Pancreas (tissue), 10 donors: ENCODE data around the gene LAMC3. TPM values are rescaled to one million over a fixed set of nuclear protein-coding genes. Genes with fewer than 3 reads are reported as not detected.

ENCODE experiments used
- ATAC-seq, 4 donors: fragments of 200-7000 bp; cut with Tn5 transposase; one replicate each; pipeline versions ENCODE4 v1.8.0 to v1.9.1; 2020; ENCODE audit warnings: mild to moderate bottlenecking in 4 of 4, moderate library complexity in 4 of 4
- DNase-seq, 6 donors: peaks; one replicate each; pipeline ENCODE4 v3.0.0-alpha.2; 2020
- FAIRE-seq: peaks from 2 replicates; lab custom pipeline; 2012; peaks lifted over from hg19 to GRCh38; lab: Jason Lieb, UNC
- H3K27ac ChIP-seq, 4 donors: fragments of 200-600 bp; sonication (generic); 1 replicate in 3 of 4; 2 replicates in 1 of 4; pipeline versions ENCODE4 v1.5.0 to v1.8.0; 2020
- H3K27me3 ChIP-seq, 4 donors: fragments of 200-600 bp; one replicate each; pipeline ENCODE4 v1.8.0; 2021
- H3K36me3 ChIP-seq, 3 donors: fragments of 200-600 bp; sonication (generic) in 1 of 3; one replicate each; pipeline versions ENCODE4 v1.5.0 to v1.8.0; 2020 to 2021
- H3K4me1 ChIP-seq, 3 donors: fragments of 200-600 bp; one replicate each; pipeline ENCODE4 v1.8.0; 2021
- H3K4me3 ChIP-seq, 4 donors: fragments of 200-600 bp; sonication (generic) in 2 of 4; one replicate each; pipeline versions ENCODE4 v1.5.0 to v1.8.0; 2020 to 2021
- H3K9me3 ChIP-seq, 4 donors: fragments of 200-600 bp; one replicate each; pipeline ENCODE4 v1.8.0; 2021
- CTCF ChIP-seq, 4 donors: fragments of 200-600 bp; sonication (generic) in 3 of 4; IDR thresholded peaks; one replicate each; pipeline versions ENCODE4 v1.5.0 to v1.8.0; 2021; ENCODE audit warnings: antibody characterized with exemption in 4 of 4
- WGBS, 2 donors: extraction: QIAGEN DNeasy Blood & Tissue Kit; methylation state at CpG; one replicate each; pipeline ENCODE4 v1.1.7; 2013; 5-methylcytosine and 5-hydroxymethylcytosine counted together
- intact Hi-C, 3 donors: fragments of 100-400 bp; cut with DNase I; formaldehyde crosslinking; loops; one replicate each; pipeline versions ENCODE4 v1.11.1 to v1.14.2; 2022
- polyA plus RNA-seq, 2 donors: library from polyadenylated mRNA; stranded (reverse); fragments of 200-250 nt; gene quantifications; one replicate each; pipeline ENCODE4 v1.2.3, GENCODE V29; 2013
- total RNA-seq, 6 donors: library from RNA; stranded (reverse); fragmentation: NEBNext Ultra II Directional in 4 of 6; extraction: Animal tissue kit (Norgen Biotek cat#: 25700) in 4 of 6; gene quantifications; one replicate each; pipeline versions ENCODE4 v1.2.1 to v1.2.4, GENCODE V29; 2021 to 2023
- donor health status: healthy with polysubstance abuse.
- donor health status: DM: no; HTN: no; CAD: no; lungs with moderate emphysema.
- donor health status: DM: no; HTN: no; CAD: no.
- donor health status: control.
- donor health status: control.
- donor health status: Bipolar disorder and iron deficiency.
- donor health status: DM: yes; HTN: yes; CAD: no.
- donor health status: DM: no; HTN: no; CAD: no.
- donor health status: DM: no; HTN: no; CAD: no.
- donor health status: DM: yes; HTN: yes; CAD: no.

LAMC3 gene
- total and polyA plus RNA-seq, 8 donors, result 1.1 to 8.9 (median 2.7) TPM

GRCh38 chr9:131068076-131068816, 59.3 kb downstream of the LAMC3 start:
- no peak for TF ChIP-seq CTCF (IDR thresholded peaks at IDR 0.05)
- intact Hi-C loops, result loop anchor here in 1 of 3 donors (10.0 kb wide), 1 partner anchor 267 kb away; no protein-coding TSS in a partner anchor
- WGBS, 2 donors, result 44 to 50% methylated on average over 13 to 14 of the region's 14 CpGs
- DNase-seq, result no peak
- FAIRE-seq, result no peak
- Histone ChIP-seq H3K4me1 (no peaks in the 10 kb centered on the region), H3K27me3 (no peaks in the 10 kb centered on the region), H3K36me3 (no peaks in the 10 kb centered on the region), H3K4me3 (no peak overlapping the region), H3K27ac (no peak overlapping the region), H3K9me3 (no peaks in the 10 kb centered on the region)
- ATAC-seq, result no peak

GRCh38 chr9:131069699-131070098, 60.7 kb downstream of the LAMC3 start:
- Histone ChIP-seq H3K27me3 (no peaks in the 10 kb centered on the region), H3K4me1 (no peaks in the 10 kb centered on the region), H3K4me3 (no peak overlapping the region), H3K27ac (no peak overlapping the region), H3K9me3 (no peaks in the 10 kb centered on the region), H3K36me3 (no peaks in the 10 kb centered on the region)
- DNase-seq (no peak), ATAC-seq (no peak), FAIRE-seq (no peak)
- TF ChIP-seq CTCF (IDR thresholded peaks at IDR 0.05), result no peak
- intact Hi-C loops, result loop anchor here in 1 of 3 donors (10.0 kb wide), 1 partner anchor 265 kb away; no protein-coding TSS in a partner anchor
- 72 to 74% methylated on average over 15 of the region's 15 CpGs for WGBS, 2 donors

DNA sequence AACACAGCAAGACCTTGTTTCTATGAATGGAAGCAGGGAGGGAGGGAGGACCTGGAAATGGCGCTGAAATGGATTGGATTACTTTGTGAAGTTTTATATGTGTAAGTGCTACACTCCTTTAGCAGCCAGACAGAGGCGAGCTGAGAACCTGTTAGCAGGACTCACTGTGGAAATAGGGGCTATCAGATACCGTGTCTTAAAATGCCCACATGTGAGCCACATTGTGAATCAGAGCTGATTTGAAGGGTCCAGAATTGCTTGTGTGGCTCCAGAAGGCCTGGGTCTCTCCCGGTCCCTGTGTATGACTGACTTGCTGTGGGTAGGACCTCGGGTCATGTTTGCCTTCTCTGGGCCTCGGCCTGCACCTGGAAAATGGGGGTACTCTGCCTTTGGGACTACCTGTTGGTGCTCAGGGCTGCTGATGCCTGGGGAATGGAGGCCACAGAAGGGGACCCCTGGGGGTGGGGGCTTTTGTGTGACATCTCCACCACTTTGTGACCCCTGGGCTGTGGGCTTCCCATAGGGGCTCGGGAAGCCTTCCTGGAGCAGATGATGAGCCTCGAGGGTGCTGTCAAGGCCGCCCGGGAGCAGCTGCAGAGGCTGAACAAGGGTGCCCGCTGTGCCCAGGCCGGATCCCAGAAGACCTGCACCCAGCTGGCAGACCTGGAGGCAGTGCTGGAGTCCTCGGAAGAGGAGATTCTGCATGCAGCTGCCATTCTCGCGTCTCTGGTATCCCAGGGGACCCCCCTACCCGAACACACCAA, 63.3 kb downstream of the LAMC3 start:
- Histone ChIP-seq H3K27me3 (no peaks in the 10 kb centered on the region), H3K4me3 (no peak overlapping the region), H3K4me1 (no peaks in the 10 kb centered on the region), H3K9me3 (no peaks in the 10 kb centered on the region), H3K36me3 (no peaks in the 10 kb centered on the region), H3K27ac (no peak overlapping the region)
- FAIRE-seq, result no peak
- TF ChIP-seq CTCF (IDR thresholded peaks at IDR 0.05), result no peak
- intact Hi-C loops, result no loop called here
- no peak for DNase-seq
- 64 to 69% methylated on average over 16 of the region's 16 CpGs for WGBS, 2 donors
- no peak for ATAC-seq

GRCh38 chr9:131072871-131073237, 63.9 kb downstream of the LAMC3 start:
- no peaks in the 10 kb centered on the region for H3K4me1 ChIP-seq
- WGBS, 2 donors, result 77 to 78% methylated on average over 9 of the region's 9 CpGs
- no peak overlapping the region for H3K27ac ChIP-seq
- H3K9me3 ChIP-seq, result no peaks in the 10 kb centered on the region
- ATAC-seq, result no peak
- no peak for TF ChIP-seq CTCF (IDR thresholded peaks at IDR 0.05)
- no peak for FAIRE-seq
- no peak overlapping the region for H3K4me3 ChIP-seq
- DNase-seq, result no peak
- no peaks in the 10 kb centered on the region for H3K27me3 ChIP-seq
- intact Hi-C loops, result no loop called here
- no peaks in the 10 kb centered on the region for H3K36me3 ChIP-seq
